GM23338 (cell line): Measurements from ENCODE around the gene LITAF.

ENCODE experiments used
- CREB1 ChIP-seq: fragments of 250-450 bp; sonication (Bioruptor Pico); IDR thresholded peaks from 2 replicates; pipeline ENCODE4 v1.5.0; 2020; ENCODE audit warnings: low read depth, mild to moderate bottlenecking, moderate library complexity
- CTCF ChIP-seq, 2 experiments: fragments of 200-600 bp in 1 of 2; sonication (generic) in 1 of 2; conservative IDR thresholded peaks; 2 replicates each; pipeline versions ENCODE4 v1.5.1 to v1.6.1; 2016 to 2017; ENCODE audit warnings: antibody characterized with exemption in 2 of 2, low read depth in 2 of 2, mild to moderate bottlenecking in 2 of 2, moderate library complexity in 1 of 2
- EZH2 ChIP-seq: fragments of 200-600 bp; sonication (generic); IDR thresholded peaks from one replicate; pipeline ENCODE4 v1.8.0; 2017; ENCODE audit warnings: antibody characterized with exemption, mild to moderate bottlenecking, low read depth; ENCODE audit not compliant: unreplicated experiment
- EZH2phosphoT487 ChIP-seq: fragments of 200-600 bp; sonication (generic); IDR thresholded peaks from one replicate; pipeline ENCODE4 v1.8.1; 2018; ENCODE audit warnings: antibody characterized with exemption; ENCODE audit not compliant: unreplicated experiment
- POLR2AphosphoS5 ChIP-seq: IDR thresholded peaks from 2 replicates; pipeline ENCODE4 v1.6.1; 2016; ENCODE audit warnings: antibody characterized with exemption, low read depth
- ZNF114 ChIP-seq: fragments of 250-450 bp; sonication (Bioruptor Pico); IDR thresholded peaks from 2 replicates; pipeline ENCODE4 v1.5.0; 2020; ENCODE audit warnings: mild to moderate bottlenecking, moderate library complexity
- TF ChIP-seq, protein P1 (sequence below): IDR thresholded peaks from one replicate; pipeline ENCODE4 v1.6.1; 2018; ENCODE audit warnings: antibody characterized with exemption; ENCODE audit not compliant: unreplicated experiment
- TF ChIP-seq, protein P2 (sequence below): IDR thresholded peaks from 2 replicates; pipeline ENCODE4 v1.6.1; 2016; ENCODE audit warnings: antibody characterized with exemption

DNA sequence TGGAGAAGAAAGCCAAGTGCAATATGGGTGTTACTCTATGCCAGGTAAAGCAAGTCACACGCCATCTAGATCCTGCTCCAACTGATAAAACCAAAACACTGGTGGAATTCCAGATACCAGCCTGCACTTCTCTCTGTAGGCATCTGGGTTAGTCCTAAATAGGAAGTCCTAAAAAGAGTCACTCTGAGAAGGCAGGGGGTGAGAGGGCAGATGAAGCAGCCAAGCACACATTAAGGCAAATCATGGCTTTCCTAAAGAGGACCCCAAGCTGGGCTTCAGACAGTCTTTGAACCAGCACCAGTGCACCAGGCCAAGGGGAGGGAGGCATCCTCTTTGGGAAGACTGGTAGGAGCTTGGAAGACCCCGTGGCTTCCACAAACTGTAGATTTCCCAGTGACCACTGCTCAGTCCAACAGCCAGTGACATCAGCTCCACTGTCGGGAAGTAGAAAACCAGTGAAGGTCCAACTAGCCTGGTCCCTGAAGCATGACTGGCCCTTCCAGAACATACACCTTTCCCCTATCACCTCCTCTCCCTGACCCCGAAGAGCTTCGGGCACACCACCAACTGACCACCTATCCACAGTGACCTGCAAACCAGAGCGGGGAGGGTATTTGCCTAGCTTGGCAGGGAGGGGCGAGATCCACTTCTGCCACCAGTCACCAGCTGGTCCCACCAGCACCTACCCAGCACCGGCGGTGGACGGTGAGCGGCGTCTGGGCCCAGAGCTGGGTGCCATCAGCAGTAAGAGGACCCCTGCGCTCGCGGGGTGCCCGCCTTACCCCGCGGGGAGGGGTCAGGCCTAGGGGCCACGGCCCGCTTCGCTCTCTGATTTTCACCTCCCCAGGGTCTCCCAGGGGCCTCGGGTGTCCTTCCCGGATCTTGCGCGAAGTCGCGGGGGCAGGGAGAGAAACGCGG, 1.0 kb downstream of the LITAF start:
- TF ChIP-seq CTCF (conservative IDR thresholded peaks at IDR 0.05; ENCODE audit: low read depth in 2 of 2) (no peak), CREB1 (no peak), EZH2 (no peak), EZH2phosphoT487 (no peak), POLR2AphosphoS5 (no peak), ZNF114 (CRISPR knock-in tag) (no peak)
- TF ChIP-seq, protein P1, sequence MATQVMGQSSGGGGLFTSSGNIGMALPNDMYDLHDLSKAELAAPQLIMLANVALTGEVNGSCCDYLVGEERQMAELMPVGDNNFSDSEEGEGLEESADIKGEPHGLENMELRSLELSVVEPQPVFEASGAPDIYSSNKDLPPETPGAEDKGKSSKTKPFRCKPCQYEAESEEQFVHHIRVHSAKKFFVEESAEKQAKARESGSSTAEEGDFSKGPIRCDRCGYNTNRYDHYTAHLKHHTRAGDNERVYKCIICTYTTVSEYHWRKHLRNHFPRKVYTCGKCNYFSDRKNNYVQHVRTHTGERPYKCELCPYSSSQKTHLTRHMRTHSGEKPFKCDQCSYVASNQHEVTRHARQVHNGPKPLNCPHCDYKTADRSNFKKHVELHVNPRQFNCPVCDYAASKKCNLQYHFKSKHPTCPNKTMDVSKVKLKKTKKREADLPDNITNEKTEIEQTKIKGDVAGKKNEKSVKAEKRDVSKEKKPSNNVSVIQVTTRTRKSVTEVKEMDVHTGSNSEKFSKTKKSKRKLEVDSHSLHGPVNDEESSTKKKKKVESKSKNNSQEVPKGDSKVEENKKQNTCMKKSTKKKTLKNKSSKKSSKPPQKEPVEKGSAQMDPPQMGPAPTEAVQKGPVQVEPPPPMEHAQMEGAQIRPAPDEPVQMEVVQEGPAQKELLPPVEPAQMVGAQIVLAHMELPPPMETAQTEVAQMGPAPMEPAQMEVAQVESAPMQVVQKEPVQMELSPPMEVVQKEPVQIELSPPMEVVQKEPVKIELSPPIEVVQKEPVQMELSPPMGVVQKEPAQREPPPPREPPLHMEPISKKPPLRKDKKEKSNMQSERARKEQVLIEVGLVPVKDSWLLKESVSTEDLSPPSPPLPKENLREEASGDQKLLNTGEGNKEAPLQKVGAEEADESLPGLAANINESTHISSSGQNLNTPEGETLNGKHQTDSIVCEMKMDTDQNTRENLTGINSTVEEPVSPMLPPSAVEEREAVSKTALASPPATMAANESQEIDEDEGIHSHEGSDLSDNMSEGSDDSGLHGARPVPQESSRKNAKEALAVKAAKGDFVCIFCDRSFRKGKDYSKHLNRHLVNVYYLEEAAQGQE: no peak
- TF ChIP-seq, protein P2, sequence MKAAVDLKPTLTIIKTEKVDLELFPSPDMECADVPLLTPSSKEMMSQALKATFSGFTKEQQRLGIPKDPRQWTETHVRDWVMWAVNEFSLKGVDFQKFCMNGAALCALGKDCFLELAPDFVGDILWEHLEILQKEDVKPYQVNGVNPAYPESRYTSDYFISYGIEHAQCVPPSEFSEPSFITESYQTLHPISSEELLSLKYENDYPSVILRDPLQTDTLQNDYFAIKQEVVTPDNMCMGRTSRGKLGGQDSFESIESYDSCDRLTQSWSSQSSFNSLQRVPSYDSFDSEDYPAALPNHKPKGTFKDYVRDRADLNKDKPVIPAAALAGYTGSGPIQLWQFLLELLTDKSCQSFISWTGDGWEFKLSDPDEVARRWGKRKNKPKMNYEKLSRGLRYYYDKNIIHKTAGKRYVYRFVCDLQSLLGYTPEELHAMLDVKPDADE: no peak
